Panc1 (cell line): Measurements from ENCODE around the gene CCNB1IP1. TPM values are rescaled to one million over a fixed set of nuclear protein-coding genes. Genes with fewer than 3 reads are reported as not detected.

Source experiments
- ATAC-seq: fragments of 200-7000 bp; cut with Tn5 transposase; 2 replicates; pipeline ENCODE4 v1.9.1; 2020; ENCODE audit warnings: mild to moderate bottlenecking, moderate library complexity
- BruUV-seq: library from RNA; stranded (reverse); fragments of 400-500 nt; replicated peaks from 2 replicates; lab custom pipeline; 2021; lab: Mats Ljungman, UMichigan
- CTCF ChIA-PET: fragments of 300-600 bp; sonication (Branson Sonifier 250); formaldehyde crosslinking; loops from one replicate; lab custom pipeline; 2022; ENCODE audit warnings: antibody characterized with exemption; lab: Charles Lee
- POLR2A ChIA-PET: fragments of 300-600 bp; sonication (Branson Sonifier 250); formaldehyde crosslinking; loops from one replicate; lab custom pipeline; 2022; ENCODE audit warnings: antibody characterized with exemption; lab: Charles Lee
- DNase-seq: peaks from one replicate; pipeline ENCODE4 v3.0.0-alpha.2; 2010; ENCODE audit warnings: low read depth, low spot score
- H3K27ac ChIP-seq: 2 replicates; pipeline ENCODE4 v1.5.1; 2011; ENCODE audit warnings: mild to moderate bottlenecking, low read length, inconsistent platforms
- H3K27me3 ChIP-seq: fragments of 200-500 bp; sonication (Bioruptor generic); 2 replicates; pipeline ENCODE4 v1.6.0; 2014; ENCODE audit warnings: low read length, inconsistent platforms; ENCODE audit not compliant: control insufficient read depth, insufficient read depth
- H3K36me3 ChIP-seq: fragments of 200-500 bp; sonication (Bioruptor generic); 2 replicates; pipeline ENCODE4 v1.5.1; 2014; ENCODE audit warnings: inconsistent platforms, mild to moderate bottlenecking, low read length, moderate library complexity; ENCODE audit not compliant: control insufficient read depth, insufficient read depth
- H3K4me1 ChIP-seq: 2 replicates; pipeline ENCODE4 v1.5.1; 2011; ENCODE audit warnings: inconsistent platforms, mild to moderate bottlenecking, low read length, moderate library complexity; ENCODE audit not compliant: control insufficient read depth, insufficient read depth
- H3K4me3 ChIP-seq, 2 experiments: 2 replicates each; pipeline ENCODE4 v1.5.1; 2011 to 2012; ENCODE audit warnings: low read depth in 2 of 2, low read length in 2 of 2, mild to moderate bottlenecking in 2 of 2, inconsistent platforms in 1 of 2, moderate library complexity in 1 of 2
- H3K9me3 ChIP-seq: fragments of 200-500 bp; sonication (Bioruptor generic); 2 replicates; pipeline ENCODE4 v1.5.1; 2014; ENCODE audit warnings: low read depth, mild to moderate bottlenecking, inconsistent platforms, low read length, moderate library complexity; ENCODE audit not compliant: control insufficient read depth, insufficient read depth
- CTCF ChIP-seq: fragments of 450-650 bp; IDR thresholded peaks from 2 replicates; pipeline ENCODE4 v1.5.1; 2017; ENCODE audit warnings: mild to moderate bottlenecking
- POLR2AphosphoS5 ChIP-seq: IDR thresholded peaks from 2 replicates; pipeline ENCODE4 v1.6.1; 2012; ENCODE audit warnings: mild to moderate bottlenecking, low read depth, low read length, moderate library complexity
- REST ChIP-seq, 2 experiments: IDR thresholded peaks; 2 replicates each; pipeline ENCODE4 v1.6.1; 2011 to 2012; ENCODE audit warnings: low read depth in 2 of 2, control low read depth in 1 of 2, low read length in 1 of 2, mild to moderate bottlenecking in 1 of 2, moderate library complexity in 1 of 2; ENCODE audit not compliant: insufficient read depth in 1 of 2
- SIN3A ChIP-seq: IDR thresholded peaks from 2 replicates; pipeline ENCODE4 v1.6.1; 2012; ENCODE audit warnings: low read depth, mild to moderate bottlenecking, low read length, moderate library complexity, borderline replicate concordance; ENCODE audit not compliant: insufficient read depth
- TCF7L2 ChIP-seq: IDR thresholded peaks from 2 replicates; pipeline ENCODE4 v1.6.1; 2011; ENCODE audit warnings: mild to moderate bottlenecking, low read depth, low read length, inconsistent platforms
- in situ Hi-C: cut with HindIII; loops from 2 replicates; pipeline ENCODE4 v1.10.0; 2016; ENCODE audit warnings: low sequenced_read_pairs, low pct_unique_long_range_greater_than_20kb
- intact Hi-C: fragments of 100-400 bp; cut with micrococcal nuclease; formaldehyde crosslinking; loops from one replicate; pipeline ENCODE4 v1.10.0; 2022; ENCODE audit not compliant: unreplicated experiment
- total RNA-seq: library from RNA; stranded (reverse); gene quantifications from one replicate; pipeline ENCODE4 v1.2.1, GENCODE V29; 2021; ENCODE audit not compliant: unreplicated experiment

The CCNB1IP1 gene
- total RNA-seq, 1 experiment from 2014 or later, result 20.3 TPM

GRCh38 chr14:20328705-20329104 is 4.4 kb downstream of the CCNB1IP1 start:
- TF ChIP-seq REST (IDR thresholded peaks at IDR 0.05; ENCODE audit: insufficient read depth in 1 of 2, low read depth in 2 of 2, low read length in 1 of 2) (no peak), CTCF (no peak), SIN3A (no peak), TCF7L2 (no peak), POLR2AphosphoS5 (no peak)
- Histone ChIP-seq H3K9me3 (no peaks in the 10 kb centered on the region), H3K36me3 (peaks cover 27% of the 10 kb centered on the region), H3K27me3 (no peaks in the 10 kb centered on the region), H3K4me1 (peaks cover 6% of the 10 kb centered on the region), H3K27ac (no peak overlapping the region), H3K4me3 (no peak overlapping the region)
- intact Hi-C loops (loop anchor here (5.0 kb wide), 1 partner anchor 279 kb away; no protein-coding TSS in a partner anchor), in situ Hi-C loops (no loop called here)
- DNase-seq (no peak), ATAC-seq (no peak)
- CTCF ChIA-PET, result interaction anchor here (0.9 kb wide), 1 partner anchor 10 kb away, joined by 3 read pairs; no protein-coding TSS in a partner anchor
- POLR2A ChIA-PET, result no interaction called here
- BruUV-seq, result no TSS peak

- peak; percentile 32 for DNase-seq
- peaks cover 23% of the 10 kb centered on the region for H3K36me3 ChIP-seq
- in situ Hi-C loops (no loop called here), intact Hi-C loops (loop anchor here (5.0 kb wide), 1 partner anchor 280 kb away; no protein-coding TSS in a partner anchor)
- BruUV-seq, result no TSS peak
- TF ChIP-seq REST (IDR thresholded peaks at IDR 0.05; ENCODE audit: insufficient read depth in 1 of 2, low read depth in 2 of 2, low read length in 1 of 2), result no peak
- TF ChIP-seq CTCF, result peak; percentile 65; the same call in 1 of the 2 replicates
- no peak overlapping the region for H3K27ac ChIP-seq
- CTCF ChIA-PET, result interaction anchor here (0.8 to 1.6 kb wide), 2 partner anchors 16 to 24 kb away, joined by 3 to 6 read pairs; partner anchors contain the start of gene PARP2
- no peaks in the 10 kb centered on the region for H3K27me3 ChIP-seq
- H3K4me1 ChIP-seq, result peaks cover 6% of the 10 kb centered on the region
- no peak for ATAC-seq
- no peaks in the 10 kb centered on the region for H3K9me3 ChIP-seq
- H3K4me3 ChIP-seq, result no peak overlapping the region
- POLR2A ChIA-PET, result interaction anchor here (0.8 kb wide), 1 partner anchor 16 kb away, joined by 9 read pairs; the partner anchor contains the start of gene PARP2
Observed at GRCh38 chr14:20327005-20327869, 5.8 kb downstream of the CCNB1IP1 start.
